Esophagus squamous epithelium (tissue), 5 donors: ENCODE measurements around the gene UBAC2. TPM values are rescaled to one million over a fixed set of nuclear protein-coding genes. Genes with fewer than 3 reads are reported as not detected.

ENCODE experiments used
- DNase-seq: peaks from one replicate; lab custom pipeline; 2025; lab: John Stamatoyannopoulos, UW
- H3K27ac ChIP-seq, 4 donors: fragments of 200-600 bp; sonication (generic); one replicate each; pipeline ENCODE4 v1.5.1; 2016 to 2019; ENCODE audit warnings: mild to moderate bottlenecking in 1 of 4
- H3K27me3 ChIP-seq, 4 donors: fragments of 200-600 bp; sonication (generic); 1 replicate in 3 of 4; 2 replicates in 1 of 4; pipeline versions ENCODE4 v1.5.1 to v1.6.0; 2017 to 2021; ENCODE audit warnings: antibody characterized with exemption in 1 of 4
- H3K36me3 ChIP-seq, 3 donors: fragments of 200-600 bp; sonication (generic); one replicate each; pipeline ENCODE4 v1.5.1; 2016 to 2019
- H3K4me1 ChIP-seq, 3 donors: fragments of 200-600 bp; sonication (generic); one replicate each; pipeline ENCODE4 v1.5.1; 2017 to 2019
- H3K4me3 ChIP-seq, 4 donors: fragments of 200-600 bp; sonication (generic); 1 replicate in 3 of 4; 2 replicates in 1 of 4; pipeline ENCODE4 v1.5.1; 2016 to 2019; ENCODE audit warnings: mild to moderate bottlenecking in 2 of 4, moderate library complexity in 1 of 4
- H3K9me3 ChIP-seq, 3 donors: fragments of 200-600 bp; sonication (generic); one replicate each; pipeline ENCODE4 v1.5.1; 2016 to 2019
- POLR2A ChIP-seq, 4 donors: fragments of 450-650 bp; IDR thresholded peaks; one replicate each; pipeline ENCODE4 v1.6.1; 2017; ENCODE audit warnings: antibody characterized with exemption in 4 of 4, mild to moderate bottlenecking in 4 of 4, moderate library complexity in 3 of 4
- WGBS, 2 donors: methylation state at CpG; one replicate each; pipeline ENCODE4 v1.1.5; 2018; 5-methylcytosine and 5-hydroxymethylcytosine counted together
- intact Hi-C: fragments of 100-400 bp; cut with DNase I; formaldehyde crosslinking; loops from one replicate; pipeline ENCODE4 v1.15.0; 2022
- total RNA-seq, 4 donors: library from RNA; depleted of rRNA; stranded (reverse); fragments of >200 nt; gene quantifications; one replicate each; pipeline ENCODE4 v1.1.0, GENCODE V29; 2016
- TF ChIP-seq, protein P1 (sequence below), 6 experiments: fragments of 450-650 bp in 4 of 6; fragments of 200-600 bp in 2 of 6; sonication (generic) in 2 of 6; IDR thresholded peaks; one replicate each; pipeline ENCODE4 v1.5.1; 2016 to 2019; ENCODE audit warnings: antibody characterized with exemption in 6 of 6, mild to moderate bottlenecking in 4 of 6, moderate library complexity in 4 of 6
- donor health status: DM: yes; HTN: yes; CAD: no.

UBAC2 gene
- total RNA-seq, 4 donors from 2014 or later: 60.8 to 84.6 (median 75.0) TPM

GRCh38 chr13:99278200-99278599, 77.5 kb downstream of the UBAC2 start:
- Histone ChIP-seq H3K27ac (no peak overlapping the region), H3K36me3 (peaks cover 0 to 5% (median 0%) of the 10 kb centered on the region in 3 donors), H3K4me1 (peaks cover 0 to 47% (median 14%) of the 10 kb centered on the region in 3 donors), H3K4me3 (no peak overlapping the region), H3K9me3 (no peaks in the 10 kb centered on the region), H3K27me3 (no peaks in the 10 kb centered on the region)
- no peak for TF ChIP-seq POLR2A (IDR thresholded peaks at IDR 0.05)
- TF ChIP-seq, protein P1, sequence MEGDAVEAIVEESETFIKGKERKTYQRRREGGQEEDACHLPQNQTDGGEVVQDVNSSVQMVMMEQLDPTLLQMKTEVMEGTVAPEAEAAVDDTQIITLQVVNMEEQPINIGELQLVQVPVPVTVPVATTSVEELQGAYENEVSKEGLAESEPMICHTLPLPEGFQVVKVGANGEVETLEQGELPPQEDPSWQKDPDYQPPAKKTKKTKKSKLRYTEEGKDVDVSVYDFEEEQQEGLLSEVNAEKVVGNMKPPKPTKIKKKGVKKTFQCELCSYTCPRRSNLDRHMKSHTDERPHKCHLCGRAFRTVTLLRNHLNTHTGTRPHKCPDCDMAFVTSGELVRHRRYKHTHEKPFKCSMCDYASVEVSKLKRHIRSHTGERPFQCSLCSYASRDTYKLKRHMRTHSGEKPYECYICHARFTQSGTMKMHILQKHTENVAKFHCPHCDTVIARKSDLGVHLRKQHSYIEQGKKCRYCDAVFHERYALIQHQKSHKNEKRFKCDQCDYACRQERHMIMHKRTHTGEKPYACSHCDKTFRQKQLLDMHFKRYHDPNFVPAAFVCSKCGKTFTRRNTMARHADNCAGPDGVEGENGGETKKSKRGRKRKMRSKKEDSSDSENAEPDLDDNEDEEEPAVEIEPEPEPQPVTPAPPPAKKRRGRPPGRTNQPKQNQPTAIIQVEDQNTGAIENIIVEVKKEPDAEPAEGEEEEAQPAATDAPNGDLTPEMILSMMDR (IDR thresholded peaks at IDR 0.05): no peak
- no peak for DNase-seq
- 74 to 90% methylated on average over 5 of the region's 5 CpGs for WGBS, 2 donors
- intact Hi-C loops: no loop called here

DNA sequence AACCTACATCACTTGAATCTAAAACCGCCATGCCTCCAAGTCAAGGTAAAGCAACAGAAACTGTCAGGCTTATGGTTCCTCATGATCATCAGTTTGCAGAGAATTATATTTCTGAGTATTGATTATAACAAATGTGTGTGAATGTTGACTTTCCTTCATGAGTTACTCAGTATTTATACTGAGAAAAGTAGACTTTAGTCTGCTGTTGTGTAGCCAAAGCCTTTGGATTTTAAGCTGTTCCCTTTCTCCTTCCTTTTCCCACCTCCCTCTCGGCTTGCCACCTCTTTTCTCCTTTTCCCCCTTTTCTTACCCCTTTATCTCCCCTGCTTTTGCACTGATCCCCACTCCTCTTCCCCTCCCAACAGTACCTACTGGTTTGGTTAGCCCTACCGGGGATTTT, 78.2 kb downstream of the UBAC2 start:
- DNase-seq: no peak
- Histone ChIP-seq H3K36me3 (peaks cover 0 to 5% (median 0%) of the 10 kb centered on the region in 3 donors), H3K27me3 (no peaks in the 10 kb centered on the region), H3K9me3 (no peaks in the 10 kb centered on the region), H3K4me3 (no peak overlapping the region), H3K4me1 (peaks cover 0 to 53% (median 15%) of the 10 kb centered on the region in 3 donors), H3K27ac (peak overlapping the region in 2 of 4 donors; percentile 59 to 75)
- 88 to 99% methylated on average over 3 of the region's 3 CpGs for WGBS, 2 donors
- no peak for TF ChIP-seq POLR2A (IDR thresholded peaks at IDR 0.05)
- TF ChIP-seq, protein P1 (IDR thresholded peaks at IDR 0.05): no peak
- intact Hi-C loops: no loop called here

DNA sequence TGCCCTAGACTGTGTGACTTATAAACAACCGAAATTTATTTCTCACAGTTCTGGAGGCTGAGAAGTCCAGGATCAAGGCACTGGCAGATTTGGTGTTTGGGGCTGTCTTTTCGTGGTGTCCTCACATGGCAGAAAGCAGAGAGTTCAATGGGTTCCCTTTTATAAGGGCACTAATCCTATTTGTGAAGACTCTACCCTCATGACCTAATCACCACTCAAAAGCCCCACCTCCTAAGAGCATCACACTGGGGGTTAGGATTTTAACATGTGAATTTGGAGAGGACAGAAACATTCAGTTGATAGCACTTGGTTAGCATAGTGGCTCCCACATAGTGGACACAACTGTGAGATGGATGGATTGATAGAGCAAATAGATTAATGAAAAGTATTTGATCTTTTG, 79.0 kb downstream of the UBAC2 start:
- intact Hi-C loops: no loop called here
- TF ChIP-seq, protein P1 (IDR thresholded peaks at IDR 0.05): no peak
- Histone ChIP-seq H3K9me3 (no peaks in the 10 kb centered on the region), H3K27me3 (no peaks in the 10 kb centered on the region), H3K36me3 (peaks cover 0 to 5% (median 0%) of the 10 kb centered on the region in 3 donors), H3K4me3 (no peak overlapping the region), H3K4me1 (peaks cover 0 to 61% (median 15%) of the 10 kb centered on the region in 3 donors), H3K27ac (peak overlapping the region; percentile 57 to 80 (median 67))
- no peak for DNase-seq
- 68 to 78% methylated on average over 2 of the region's 2 CpGs for WGBS, 2 donors

- no peak for DNase-seq
- Histone ChIP-seq H3K4me1 (peaks cover 0 to 61% (median 17%) of the 10 kb centered on the region in 3 donors), H3K4me3 (no peak overlapping the region), H3K27me3 (no peaks in the 10 kb centered on the region), H3K9me3 (no peaks in the 10 kb centered on the region), H3K27ac (peak overlapping the region; percentile 57 to 80 (median 67)), H3K36me3 (peaks cover 0 to 5% (median 0%) of the 10 kb centered on the region in 3 donors)
- 66 to 78% methylated on average over 3 of the region's 3 CpGs for WGBS, 2 donors
- intact Hi-C loops: no loop called here
- TF ChIP-seq POLR2A (IDR thresholded peaks at IDR 0.05): no peak
- TF ChIP-seq, protein P1 (IDR thresholded peaks at IDR 0.05): no peak
These were observed 79.5 kb downstream of the UBAC2 start for GRCh38 chr13:99280166-99280565.

DNA sequence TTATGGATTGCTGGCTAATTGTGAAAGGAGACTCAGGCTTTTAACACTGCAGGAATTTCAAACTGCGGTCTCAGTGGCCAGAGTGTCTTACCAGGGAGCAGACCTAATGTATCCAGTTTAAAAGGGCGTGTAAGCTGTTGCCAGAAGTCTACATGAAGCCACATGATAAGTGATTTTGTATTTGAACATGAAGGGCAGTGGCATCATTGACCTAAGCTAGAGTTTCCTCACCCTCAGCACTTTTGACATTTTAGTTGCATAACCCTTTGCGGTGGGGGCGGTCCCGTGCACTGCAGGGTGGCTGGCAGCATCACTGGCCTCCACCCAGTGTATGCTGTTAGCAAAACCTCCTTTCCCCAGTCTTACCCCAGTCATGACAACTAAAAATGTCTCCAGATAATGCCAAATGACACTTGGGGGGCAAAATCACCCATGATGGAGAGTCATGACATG, 81.2 kb downstream of the UBAC2 start:
- DNase-seq: no peak
- peak in 1 of 4 donors; percentile 48 for TF ChIP-seq POLR2A (IDR thresholded peaks at IDR 0.05)
- TF ChIP-seq, protein P1 (IDR thresholded peaks at IDR 0.05): no peak
- no peaks in the 10 kb centered on the region for H3K9me3 ChIP-seq
- peaks cover 0 to 5% (median 0%) of the 10 kb centered on the region in 3 donors for H3K36me3 ChIP-seq
- H3K27me3 ChIP-seq: no peaks in the 10 kb centered on the region
- no peak overlapping the region for H3K4me3 ChIP-seq
- H3K27ac ChIP-seq: peak overlapping the region; percentile 24 to 78 (median 67)
- peaks cover 7 to 77% (median 29%) of the 10 kb centered on the region in 3 donors for H3K4me1 ChIP-seq
- 53 to 75% methylated on average over 4 to 5 of the region's 5 CpGs for WGBS, 2 donors
- intact Hi-C loops: no loop called here
